SK-N-MC (cell line): Measurements from ENCODE around the gene DTNA.

ENCODE experiments used
- EZH2 ChIP-seq: fragments of 200-600 bp; sonication (generic); IDR thresholded peaks from one replicate; pipeline ENCODE4 v1.6.1; 2017; ENCODE audit warnings: antibody characterized with exemption
- FOXP2 ChIP-seq: optimal IDR thresholded peaks from 2 replicates; pipeline ENCODE3; 2011; ENCODE audit warnings: mild to moderate bottlenecking, moderate library complexity; ENCODE audit not compliant: insufficient read depth; ENCODE audit errors: extremely low read length, control extremely low read depth
- POLR2AphosphoS5 ChIP-seq: IDR thresholded peaks from 2 replicates; pipeline ENCODE4 v1.6.1; 2012; ENCODE audit warnings: mild to moderate bottlenecking, low read depth, low read length, borderline replicate concordance

GRCh38 chr18:34802959-34803358, 92.9 kb downstream of the DTNA start:
- TF ChIP-seq EZH2 (no peak), POLR2AphosphoS5 (no peak), FOXP2 (no peak)
